Measurements from ENCODE around the gene SMPX.

DNA sequence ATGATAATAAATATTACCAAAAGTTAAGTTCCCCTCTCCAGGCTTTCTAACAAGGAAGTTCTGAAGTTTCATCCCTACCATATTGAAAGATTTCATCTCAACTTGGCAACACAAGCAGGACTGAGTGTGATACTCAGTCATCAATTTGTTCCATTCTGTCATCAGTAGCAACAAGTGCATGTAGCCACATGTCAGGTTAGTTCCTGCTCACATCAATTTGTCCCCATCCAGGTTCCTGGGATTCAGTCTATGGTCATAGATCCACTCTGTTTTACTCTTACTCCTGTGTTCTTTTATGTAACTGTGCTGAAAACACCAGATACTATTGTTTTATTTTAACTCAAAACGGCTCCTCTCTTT, 22.2 kb downstream of the SMPX start:
- TF ChIP-seq FOSB (CRISPR knock-in tag; IDR thresholded peaks at IDR 0.05), result no peak
- no peak for TF ChIP-seq CTCF (IDR thresholded peaks at IDR 0.05)
- TF ChIP-seq, protein P1, sequence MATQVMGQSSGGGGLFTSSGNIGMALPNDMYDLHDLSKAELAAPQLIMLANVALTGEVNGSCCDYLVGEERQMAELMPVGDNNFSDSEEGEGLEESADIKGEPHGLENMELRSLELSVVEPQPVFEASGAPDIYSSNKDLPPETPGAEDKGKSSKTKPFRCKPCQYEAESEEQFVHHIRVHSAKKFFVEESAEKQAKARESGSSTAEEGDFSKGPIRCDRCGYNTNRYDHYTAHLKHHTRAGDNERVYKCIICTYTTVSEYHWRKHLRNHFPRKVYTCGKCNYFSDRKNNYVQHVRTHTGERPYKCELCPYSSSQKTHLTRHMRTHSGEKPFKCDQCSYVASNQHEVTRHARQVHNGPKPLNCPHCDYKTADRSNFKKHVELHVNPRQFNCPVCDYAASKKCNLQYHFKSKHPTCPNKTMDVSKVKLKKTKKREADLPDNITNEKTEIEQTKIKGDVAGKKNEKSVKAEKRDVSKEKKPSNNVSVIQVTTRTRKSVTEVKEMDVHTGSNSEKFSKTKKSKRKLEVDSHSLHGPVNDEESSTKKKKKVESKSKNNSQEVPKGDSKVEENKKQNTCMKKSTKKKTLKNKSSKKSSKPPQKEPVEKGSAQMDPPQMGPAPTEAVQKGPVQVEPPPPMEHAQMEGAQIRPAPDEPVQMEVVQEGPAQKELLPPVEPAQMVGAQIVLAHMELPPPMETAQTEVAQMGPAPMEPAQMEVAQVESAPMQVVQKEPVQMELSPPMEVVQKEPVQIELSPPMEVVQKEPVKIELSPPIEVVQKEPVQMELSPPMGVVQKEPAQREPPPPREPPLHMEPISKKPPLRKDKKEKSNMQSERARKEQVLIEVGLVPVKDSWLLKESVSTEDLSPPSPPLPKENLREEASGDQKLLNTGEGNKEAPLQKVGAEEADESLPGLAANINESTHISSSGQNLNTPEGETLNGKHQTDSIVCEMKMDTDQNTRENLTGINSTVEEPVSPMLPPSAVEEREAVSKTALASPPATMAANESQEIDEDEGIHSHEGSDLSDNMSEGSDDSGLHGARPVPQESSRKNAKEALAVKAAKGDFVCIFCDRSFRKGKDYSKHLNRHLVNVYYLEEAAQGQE (IDR thresholded peaks at IDR 0.05), result no peak
- no peak for TF ChIP-seq SMC3 (IDR thresholded peaks at IDR 0.05)
- TF ChIP-seq SREBF2 (IDR thresholded peaks at IDR 0.05), result no peak
- TF ChIP-seq FOSL2 (IDR thresholded peaks at IDR 0.05), result no peak
- TF ChIP-seq FOSL2 (CRISPR knock-in tag; IDR thresholded peaks at IDR 0.05), result no peak
- TF ChIP-seq ZC3H11A (IDR thresholded peaks at IDR 0.05), result no peak
- no peak for TF ChIP-seq POLR2AphosphoS2 (conservative IDR thresholded peaks at IDR 0.05; ENCODE audit: low read length)
- TF ChIP-seq TP53 (CRISPR knock-in tag; IDR thresholded peaks at IDR 0.05), result no peak
- no peak for TF ChIP-seq RCOR1 (IDR thresholded peaks at IDR 0.05; ENCODE audit: low read depth, low read length)
- TF ChIP-seq GATA3 (IDR thresholded peaks at IDR 0.05; ENCODE audit: borderline replicate concordance), result no peak
- TF ChIP-seq NR3C1 (IDR thresholded peaks at IDR 0.05), result no peak

Data from A549 (cell line).